HCT116 (cell line): ENCODE results near the gene BBS9.

Experiments
- CTCF ChIP-seq, 3 experiments: fragments of 200-600 bp in 1 of 3; sonication (generic) in 1 of 3; IDR thresholded peaks in 2 of 3; conservative IDR thresholded peaks in 1 of 3; 2 replicates each; pipeline ENCODE4 v1.5.1; 2012 to 2017; ENCODE audit warnings: low read depth in 2 of 3, low read length in 2 of 3, antibody characterized with exemption in 1 of 3, borderline replicate concordance in 1 of 3, control low read depth in 1 of 3, mild to moderate bottlenecking in 1 of 3, mixed read lengths in 1 of 3, mixed run types in 1 of 3, moderate library complexity in 1 of 3; ENCODE audit not compliant: insufficient read depth in 1 of 3
- YY1 ChIP-seq: IDR thresholded peaks from 2 replicates; pipeline ENCODE4 v1.6.1; 2011; ENCODE audit warnings: low read length, low read depth, moderate library complexity, mild to moderate bottlenecking; ENCODE audit not compliant: insufficient replicate concordance; ENCODE audit errors: extremely low read depth

GRCh38 chr7:33418251-33418701 lies 288.9 kb downstream of the BBS9 start:
- no peak for TF ChIP-seq CTCF (IDR thresholded peaks at IDR 0.05 in 2 of 3, conservative IDR thresholded peaks at IDR 0.05 in 1 of 3; ENCODE audit: borderline replicate concordance in 1 of 3, insufficient read depth in 1 of 3, low read depth in 2 of 3, low read length in 2 of 3)
- TF ChIP-seq YY1 = no peak
